GM18502 (cell line): Measurements from ENCODE around the gene CD79B.

ENCODE experiments used
- ATAC-seq: cut with Tn5 transposase; IDR thresholded peaks from one replicate; pipeline ENCODE4 v1.9.1; 2021; ENCODE audit warnings: mild to moderate bottlenecking; ENCODE audit not compliant: unreplicated experiment, poor library complexity

CD79B gene

DNA sequence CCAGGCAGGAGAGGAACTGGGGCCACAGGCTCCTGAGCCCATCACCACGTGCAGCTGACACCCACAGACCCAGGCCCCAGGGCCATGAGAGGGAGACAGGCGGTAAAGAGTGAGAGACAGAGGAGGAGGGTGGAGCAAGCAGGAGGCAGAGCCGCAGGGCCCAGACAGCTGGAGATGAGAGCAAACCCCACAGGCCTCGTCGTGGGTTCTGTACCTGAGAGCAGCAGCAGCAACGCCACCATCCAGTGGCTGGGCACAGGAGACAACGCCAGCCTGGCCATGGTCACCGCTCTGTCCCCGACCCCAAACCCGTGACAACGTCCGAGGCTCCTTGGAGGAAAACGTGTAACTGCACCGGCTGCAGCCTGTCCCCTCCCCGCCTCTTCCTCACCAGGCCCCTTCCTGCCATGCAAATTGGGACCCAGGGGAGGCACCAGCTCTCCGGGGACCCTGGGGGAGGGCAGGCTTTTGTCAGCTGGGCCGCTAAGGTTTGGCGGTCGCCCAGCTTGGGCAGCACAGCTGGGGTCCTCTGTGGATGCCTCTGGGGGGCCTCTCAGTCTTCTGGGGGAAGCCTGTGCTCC is at the start of gene CD79B:
Gene CD79B, minus strand, starts transcription at position 351 of the 581 bp plus-strand sequence. Its CDS starts 70 bp downstream, at position 281.
- ATAC-seq = peak; percentile 84

GRCh38 chr17:63978272-63979200 is 46.4 kb upstream of the CD79B start:
- ATAC-seq = no peak

DNA sequence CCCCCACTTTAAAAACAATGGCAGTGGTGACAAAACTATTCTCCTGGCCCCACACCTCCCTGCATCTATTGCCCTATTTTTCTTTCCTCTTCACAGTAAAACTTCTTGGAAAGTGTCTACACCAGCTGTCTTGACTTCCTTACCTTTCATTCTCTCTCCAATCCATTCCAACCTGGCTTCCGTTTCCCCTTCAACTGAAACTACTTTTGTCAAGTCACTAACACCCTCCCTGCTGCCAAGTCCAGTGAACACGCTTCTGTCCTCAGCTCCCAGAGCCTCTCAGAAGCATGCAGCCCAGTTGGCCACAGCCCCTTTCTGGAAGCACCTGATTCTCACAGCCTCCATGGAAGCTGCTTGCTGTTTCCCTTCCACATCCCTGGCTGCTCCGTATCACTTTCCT is 44.6 kb upstream of the CD79B start:
- no peak for ATAC-seq

GRCh38 chr17:63975541-63976092 is 43.5 kb upstream of the CD79B start:
- no peak for ATAC-seq

DNA sequence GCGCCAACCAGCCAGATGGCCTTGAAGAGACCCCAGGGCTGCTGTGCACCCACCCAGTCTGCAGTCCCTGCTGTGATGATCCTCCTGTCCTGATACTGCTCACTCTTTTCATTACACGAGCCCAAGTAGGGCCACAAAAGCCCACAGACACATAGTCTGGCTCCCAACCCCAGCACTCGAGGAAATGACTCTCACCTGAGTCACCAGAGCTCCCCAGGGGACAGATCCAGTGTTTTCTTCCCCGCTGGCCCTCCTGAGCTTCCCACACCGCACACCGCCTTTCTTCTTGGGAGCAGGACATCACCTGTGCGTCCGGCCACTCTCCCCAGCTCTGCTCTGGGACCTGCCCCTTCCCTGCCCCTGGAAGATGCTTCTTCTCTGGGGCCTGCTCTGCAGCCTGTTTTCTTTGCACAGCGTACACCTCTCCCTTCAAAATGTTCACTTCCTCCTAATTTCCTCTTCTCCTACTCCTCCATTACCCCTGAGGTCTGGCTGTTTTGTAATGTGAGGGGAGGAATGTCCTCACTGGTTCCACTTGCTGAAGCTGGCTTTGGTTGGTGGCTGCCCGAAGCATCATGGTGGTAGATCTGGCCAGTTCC is 42.6 kb upstream of the CD79B start:
- no peak for ATAC-seq

DNA sequence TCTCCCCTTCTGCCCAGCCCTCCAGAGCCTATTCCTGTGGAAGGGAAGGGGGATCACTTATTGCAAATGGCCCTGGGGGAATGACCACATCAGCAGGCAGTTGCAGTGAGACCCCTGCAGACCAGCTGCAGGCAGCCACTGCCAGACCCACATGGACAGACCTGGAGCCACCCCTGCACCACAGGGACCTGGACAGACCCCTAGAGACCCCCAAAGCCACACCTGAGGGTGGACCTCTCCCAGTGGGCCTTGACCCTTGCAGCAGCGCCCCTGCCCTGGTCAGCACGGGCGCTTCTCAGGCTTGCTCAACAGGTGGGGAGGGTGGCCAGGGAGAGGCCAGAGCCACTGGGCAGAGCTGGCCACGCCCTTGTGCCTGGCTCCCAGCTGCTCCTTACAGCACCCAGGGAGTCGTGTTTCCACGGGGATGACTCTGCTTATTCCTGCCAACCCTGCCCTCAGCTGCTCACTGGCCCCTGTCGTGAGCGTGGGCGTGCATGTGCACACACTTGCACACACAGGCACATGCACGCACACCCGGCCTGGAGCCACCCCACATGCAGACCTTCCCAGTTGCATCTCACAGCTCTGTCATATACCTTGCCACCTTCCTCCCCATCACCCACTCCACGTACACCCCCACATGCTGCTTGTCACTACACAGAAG is 41.9 kb upstream of the CD79B start:
- ATAC-seq = no peak

DNA sequence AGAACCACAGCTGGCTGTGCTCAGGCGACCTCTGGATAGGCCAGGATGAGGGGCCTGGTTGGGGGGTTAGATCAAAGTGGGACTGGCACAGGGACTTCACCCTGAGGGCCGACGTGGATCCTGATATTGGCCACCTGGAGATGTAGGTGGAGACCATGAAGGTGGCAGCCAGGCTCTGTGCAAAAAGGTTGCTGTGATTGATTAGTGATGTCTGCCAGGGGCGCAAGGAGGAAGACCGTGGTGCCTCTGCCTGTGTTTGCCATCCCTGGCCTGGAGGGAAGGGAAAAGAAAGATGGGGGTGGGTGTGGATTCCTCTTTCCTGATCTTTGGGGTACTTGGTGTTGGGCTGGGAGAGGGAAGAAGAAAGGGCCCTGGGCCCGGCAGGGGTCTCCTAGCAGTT is 41.1 kb upstream of the CD79B start:
- no peak for ATAC-seq

- ATAC-seq = no peak
Measured at GRCh38 chr17:63972796-63973195, 40.7 kb upstream of the CD79B start, which contains the start of gene SCN4A. Gene SCN4A (minus strand): TSS chr17:63972918. CDS start chr17:63972841, 77 bp downstream.

DNA sequence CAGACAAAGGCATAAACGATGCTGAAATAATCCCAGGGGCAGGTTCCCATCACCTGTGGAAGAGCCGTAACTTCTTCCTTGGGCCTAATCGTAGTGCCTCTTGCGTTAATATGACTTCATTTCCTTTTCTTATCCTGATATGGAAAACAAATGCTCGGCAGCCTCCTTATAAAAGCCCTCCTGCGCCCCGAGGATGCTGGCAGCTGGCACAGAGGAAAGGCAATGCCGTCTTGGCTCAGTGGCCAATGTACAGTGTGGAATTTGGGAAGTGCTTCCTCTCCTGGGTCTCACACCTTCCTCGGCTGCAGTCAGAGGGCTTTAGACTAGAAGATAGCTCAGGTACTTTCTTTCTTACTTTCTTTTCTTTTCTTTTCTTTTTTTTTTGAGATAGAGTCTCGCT is 37.1 kb upstream of the CD79B start:
- no peak for ATAC-seq

DNA sequence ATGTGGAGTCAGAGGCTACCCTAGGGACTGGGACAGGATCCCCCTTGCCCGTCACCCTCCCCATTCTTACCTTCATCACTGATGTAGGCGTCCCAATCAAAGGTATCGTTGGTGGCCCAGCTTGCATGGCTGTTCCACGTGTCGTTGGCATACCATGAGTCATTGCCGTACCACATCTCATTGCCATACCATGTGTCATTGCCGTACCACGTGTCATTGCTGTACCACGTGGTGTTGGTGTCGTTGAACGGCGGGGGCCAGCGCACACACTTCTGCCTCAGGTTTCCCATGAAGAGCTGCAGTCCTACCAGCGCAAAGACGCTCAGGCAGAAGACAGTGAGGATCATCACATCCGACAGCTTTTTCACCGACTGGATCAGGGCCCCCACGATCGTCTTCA is 35.8 kb upstream of the CD79B start:
- no peak for ATAC-seq

GRCh38 chr17:63966646-63967264 is 34.6 kb upstream of the CD79B start:
- peak; percentile 50 for ATAC-seq

DNA sequence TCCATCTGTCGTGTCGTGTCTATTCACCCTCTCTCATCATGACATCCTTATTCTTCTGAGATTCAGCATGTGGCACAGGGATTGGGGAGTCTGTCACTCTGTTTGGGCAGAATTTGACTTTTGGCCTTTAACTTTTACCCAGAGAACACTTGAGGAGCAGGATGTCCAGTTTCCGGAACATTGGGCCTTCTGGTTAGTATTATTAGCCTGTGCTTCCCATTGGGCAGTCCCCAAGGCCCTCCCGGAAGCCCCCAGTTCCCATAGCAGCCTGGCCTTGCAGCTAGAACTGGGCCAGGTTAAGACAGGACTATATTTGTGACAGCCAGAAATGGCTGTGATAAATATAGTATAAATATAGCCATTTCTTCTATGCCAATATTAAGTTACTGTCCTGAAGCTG is 31.0 kb upstream of the CD79B start:
- ATAC-seq = no peak

DNA sequence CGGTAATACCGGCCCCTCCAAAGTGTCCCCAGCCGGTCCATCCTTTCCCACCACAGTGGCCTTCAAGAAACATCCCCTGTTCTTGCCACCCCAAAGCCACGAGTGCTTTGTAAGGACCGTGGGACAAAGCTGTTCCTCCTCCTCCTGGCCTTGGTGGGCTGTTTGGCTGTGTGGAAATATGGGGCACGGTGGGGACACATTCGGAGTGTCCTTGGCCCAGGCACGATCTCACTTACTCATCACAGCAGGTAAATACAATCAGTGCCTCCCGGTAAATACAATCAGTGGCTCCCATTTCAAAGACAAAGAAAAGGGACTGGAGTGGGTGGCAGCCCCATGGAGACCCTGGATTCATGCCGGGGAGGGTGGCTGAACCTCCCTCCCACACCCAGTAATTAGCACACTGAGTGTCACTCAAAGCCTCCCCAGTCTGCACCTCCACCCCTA is 30.2 kb upstream of the CD79B start:
- ATAC-seq = no peak

GRCh38 chr17:63961355-63962212 is 29.5 kb upstream of the CD79B start:
- ATAC-seq = peak; percentile 57

- no peak for ATAC-seq
Measured at GRCh38 chr17:63960430-63960829, 28.3 kb upstream of the CD79B start.

DNA sequence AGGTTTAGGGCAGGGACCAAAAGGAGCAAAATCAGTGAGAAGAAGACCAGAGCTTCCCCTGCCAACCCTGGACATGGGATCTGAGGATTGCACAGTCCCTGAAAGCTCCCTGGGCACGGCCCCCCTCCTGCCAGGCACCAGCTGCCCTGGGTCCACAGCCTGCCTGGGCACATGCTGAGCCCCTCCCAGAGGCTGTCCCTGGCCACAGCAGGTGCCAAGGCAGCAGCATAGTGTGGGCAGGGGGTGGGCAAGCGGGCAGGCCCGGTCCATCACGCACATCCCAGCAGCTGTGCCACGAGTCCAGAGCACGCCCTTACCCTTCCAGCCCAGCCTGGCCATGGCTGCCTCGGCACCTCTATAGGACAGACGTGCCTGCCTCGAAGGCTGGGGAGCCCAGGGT is 27.9 kb upstream of the CD79B start:
- ATAC-seq = no peak

GRCh38 chr17:63956296-63956920 is 24.3 kb upstream of the CD79B start:
- no peak for ATAC-seq

DNA sequence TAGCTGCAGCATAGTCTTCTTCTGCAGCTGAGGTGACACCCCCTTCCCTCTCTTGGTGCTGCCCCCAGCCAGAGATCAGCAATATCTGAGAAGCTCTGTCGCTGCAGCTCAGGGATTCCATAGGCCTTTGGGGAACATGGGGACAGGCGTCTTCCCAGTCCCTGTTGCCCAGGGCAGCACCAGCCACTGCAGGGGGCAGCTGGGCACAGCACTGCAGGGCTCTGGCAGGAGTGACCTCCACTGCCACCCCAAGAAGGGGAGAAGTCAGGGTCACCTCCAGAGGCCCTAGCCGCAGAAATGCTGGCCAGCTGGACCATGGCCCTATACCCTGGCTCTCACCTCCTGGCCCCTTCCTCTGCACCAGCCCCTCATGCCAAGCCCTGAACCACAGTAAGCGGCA is 23.7 kb upstream of the CD79B start:
- no peak for ATAC-seq

GRCh38 chr17:63955232-63955631 is 23.1 kb upstream of the CD79B start:
- no peak for ATAC-seq
